HFFc6 (cell line): Measurements from ENCODE around the gene FAM171A2. TPM values are rescaled to one million over a fixed set of nuclear protein-coding genes. Genes with fewer than 3 reads are reported as not detected.

Experiments used
- DNase-seq: peaks from one replicate; pipeline ENCODE4 v3.0.0-alpha.2; 2018
- H3K27ac Mint-ChIP-seq: 2 replicates; pipeline ENCODE4 v1.8.0; 2020; ENCODE audit warnings: mild to moderate bottlenecking, mixed read lengths
- H3K27me3 Mint-ChIP-seq: 2 replicates; pipeline ENCODE4 v1.8.0; 2021; ENCODE audit warnings: mild to moderate bottlenecking, moderate library complexity, mixed read lengths; ENCODE audit not compliant: insufficient read depth
- H3K36me3 Mint-ChIP-seq: 2 replicates; pipeline ENCODE4 v1.8.0; 2021; ENCODE audit warnings: low read depth, mixed read lengths
- H3K4me1 Mint-ChIP-seq: 2 replicates; pipeline ENCODE4 v1.8.0; 2020; ENCODE audit warnings: low read depth, mixed read lengths
- H3K4me3 Mint-ChIP-seq: 2 replicates; pipeline ENCODE4 v1.8.0; 2020; ENCODE audit warnings: mild to moderate bottlenecking, moderate library complexity, mixed read lengths
- H3K9me3 Mint-ChIP-seq: 2 replicates; pipeline ENCODE4 v1.8.0; 2020; ENCODE audit warnings: mild to moderate bottlenecking, mixed read lengths
- total RNA-seq, 6 experiments: library from RNA; stranded (reverse); fragmentation: NEBNext Ultra II Directional; extraction: Animal tissue kit (Norgen Biotek cat#: 25700); gene quantifications; 2 replicates in 1 of 6; 3 replicates in 5 of 6; pipeline ENCODE4 v1.2.3, GENCODE V29; 2021
- TF ChIP-seq, protein P1 (sequence below): fragments of 200-600 bp; sonication (generic); IDR thresholded peaks from 2 replicates; pipeline ENCODE4 v1.5.0; 2021; ENCODE audit warnings: antibody characterized with exemption, mild to moderate bottlenecking

Gene FAM171A2
- total RNA-seq, 6 experiments from 2014 or later: 1.6 to 1.9 (median 1.8) TPM

GRCh38 chr17:44351961-44352827 lies 11.5 kb downstream of the FAM171A2 start:
- peaks cover 3% of the 10 kb centered on the region; the same call in 1 of the 2 replicates for H3K27me3 Mint-ChIP-seq
- peaks cover 4% of the 10 kb centered on the region; the same call in 1 of the 2 replicates for H3K36me3 Mint-ChIP-seq
- H3K4me3 Mint-ChIP-seq: no peak overlapping the region
- TF ChIP-seq, protein P1, sequence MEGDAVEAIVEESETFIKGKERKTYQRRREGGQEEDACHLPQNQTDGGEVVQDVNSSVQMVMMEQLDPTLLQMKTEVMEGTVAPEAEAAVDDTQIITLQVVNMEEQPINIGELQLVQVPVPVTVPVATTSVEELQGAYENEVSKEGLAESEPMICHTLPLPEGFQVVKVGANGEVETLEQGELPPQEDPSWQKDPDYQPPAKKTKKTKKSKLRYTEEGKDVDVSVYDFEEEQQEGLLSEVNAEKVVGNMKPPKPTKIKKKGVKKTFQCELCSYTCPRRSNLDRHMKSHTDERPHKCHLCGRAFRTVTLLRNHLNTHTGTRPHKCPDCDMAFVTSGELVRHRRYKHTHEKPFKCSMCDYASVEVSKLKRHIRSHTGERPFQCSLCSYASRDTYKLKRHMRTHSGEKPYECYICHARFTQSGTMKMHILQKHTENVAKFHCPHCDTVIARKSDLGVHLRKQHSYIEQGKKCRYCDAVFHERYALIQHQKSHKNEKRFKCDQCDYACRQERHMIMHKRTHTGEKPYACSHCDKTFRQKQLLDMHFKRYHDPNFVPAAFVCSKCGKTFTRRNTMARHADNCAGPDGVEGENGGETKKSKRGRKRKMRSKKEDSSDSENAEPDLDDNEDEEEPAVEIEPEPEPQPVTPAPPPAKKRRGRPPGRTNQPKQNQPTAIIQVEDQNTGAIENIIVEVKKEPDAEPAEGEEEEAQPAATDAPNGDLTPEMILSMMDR: no peak
- no peak overlapping the region for H3K27ac Mint-ChIP-seq
- no peaks in the 10 kb centered on the region for H3K9me3 Mint-ChIP-seq
- H3K4me1 Mint-ChIP-seq: peaks cover 12% of the 10 kb centered on the region
- no peak for DNase-seq

DNA sequence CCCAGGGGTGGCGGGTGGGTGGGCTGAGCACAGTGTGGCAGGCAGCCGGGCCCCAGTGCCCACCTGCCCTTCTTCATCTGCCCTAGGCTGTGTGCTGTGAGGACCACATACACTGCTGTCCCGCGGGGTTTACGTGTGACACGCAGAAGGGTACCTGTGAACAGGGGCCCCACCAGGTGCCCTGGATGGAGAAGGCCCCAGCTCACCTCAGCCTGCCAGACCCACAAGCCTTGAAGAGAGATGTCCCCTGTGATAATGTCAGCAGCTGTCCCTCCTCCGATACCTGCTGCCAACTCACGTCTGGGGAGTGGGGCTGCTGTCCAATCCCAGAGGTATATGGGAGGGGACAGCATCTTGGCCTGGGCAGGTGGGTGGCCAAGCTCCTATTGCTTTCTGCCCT lies 12.2 kb downstream of the FAM171A2 start:
- H3K27ac Mint-ChIP-seq: no peak overlapping the region
- no peaks in the 10 kb centered on the region for H3K9me3 Mint-ChIP-seq
- peaks cover 12% of the 10 kb centered on the region for H3K4me1 Mint-ChIP-seq
- no peak overlapping the region for H3K4me3 Mint-ChIP-seq
- peaks cover 3% of the 10 kb centered on the region; the same call in 1 of the 2 replicates for H3K27me3 Mint-ChIP-seq
- TF ChIP-seq, protein P1: no peak
- peaks cover 4% of the 10 kb centered on the region; the same call in 1 of the 2 replicates for H3K36me3 Mint-ChIP-seq
- no peak for DNase-seq

DNA sequence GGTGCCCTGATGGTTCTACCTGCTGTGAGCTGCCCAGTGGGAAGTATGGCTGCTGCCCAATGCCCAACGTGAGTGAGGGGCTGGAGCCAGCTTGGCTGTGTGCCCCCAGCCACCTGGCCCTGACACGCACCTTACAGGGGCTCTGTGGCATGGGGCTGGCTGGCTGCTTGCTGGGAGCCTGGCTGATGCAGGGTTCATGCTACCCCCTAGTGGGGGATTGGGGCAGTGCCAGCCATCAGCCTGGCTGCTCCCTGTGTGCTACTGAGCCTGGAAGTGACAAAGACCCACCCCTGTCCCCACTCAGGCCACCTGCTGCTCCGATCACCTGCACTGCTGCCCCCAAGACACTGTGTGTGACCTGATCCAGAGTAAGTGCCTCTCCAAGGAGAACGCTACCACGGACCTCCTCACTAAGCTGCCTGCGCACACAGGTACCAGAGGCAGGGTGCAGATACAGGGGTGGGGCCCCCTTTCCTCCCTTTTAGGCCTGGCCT lies 12.9 kb downstream of the FAM171A2 start:
- H3K27ac Mint-ChIP-seq: no peak overlapping the region
- DNase-seq: peak; percentile 32
- TF ChIP-seq, protein P1: peak; percentile 90

DNA sequence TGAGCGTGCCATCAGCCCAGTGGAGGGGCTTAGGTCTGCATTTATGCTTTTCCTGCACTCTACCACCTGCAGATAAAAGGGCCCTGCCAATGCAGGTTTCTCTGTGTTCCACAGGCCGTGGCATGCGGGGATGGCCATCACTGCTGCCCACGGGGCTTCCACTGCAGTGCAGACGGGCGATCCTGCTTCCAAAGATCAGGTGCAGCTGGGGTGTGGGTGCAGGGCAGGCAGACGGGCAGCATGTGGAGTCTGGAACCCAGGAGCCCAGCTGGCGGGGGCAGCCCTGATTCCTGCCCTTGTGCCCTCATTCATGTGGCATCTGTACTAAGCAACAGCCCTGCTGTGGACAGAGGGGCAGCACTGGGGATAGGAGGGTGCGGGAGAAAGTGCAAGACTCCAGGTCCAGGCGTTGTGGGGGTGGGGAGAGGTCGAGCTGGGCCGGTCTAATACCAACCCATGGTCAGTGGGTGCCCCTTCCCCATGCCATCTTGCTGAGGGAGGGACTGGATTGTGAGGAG lies 14.0 kb downstream of the FAM171A2 start:
- Mint-ChIP-seq H3K27me3 (peaks cover 2% of the 10 kb centered on the region), H3K4me3 (no peak overlapping the region), H3K9me3 (no peaks in the 10 kb centered on the region), H3K4me1 (peaks cover 27% of the 10 kb centered on the region), H3K27ac (no peak overlapping the region), H3K36me3 (peaks cover 8% of the 10 kb centered on the region; the same call in 1 of the 2 replicates)
- TF ChIP-seq, protein P1: no peak
- no peak for DNase-seq

More for the DNA sequence above, 12.9 kb downstream of the FAM171A2 start:
- peaks cover 3% of the 10 kb centered on the region; the same call in 1 of the 2 replicates for H3K27me3 Mint-ChIP-seq
- H3K9me3 Mint-ChIP-seq: no peaks in the 10 kb centered on the region
- peaks cover 19% of the 10 kb centered on the region for H3K4me1 Mint-ChIP-seq
- no peak overlapping the region for H3K4me3 Mint-ChIP-seq
- peaks cover 4% of the 10 kb centered on the region; the same call in 1 of the 2 replicates for H3K36me3 Mint-ChIP-seq

GRCh38 chr17:44348988-44349364 lies 14.7 kb downstream of the FAM171A2 start:
- TF ChIP-seq, protein P1: no peak
- Mint-ChIP-seq H3K27me3 (peaks cover 3% of the 10 kb centered on the region), H3K27ac (no peak overlapping the region), H3K36me3 (peaks cover 8% of the 10 kb centered on the region; the same call in 1 of the 2 replicates), H3K4me1 (peaks cover 28% of the 10 kb centered on the region), H3K4me3 (no peak overlapping the region), H3K9me3 (no peaks in the 10 kb centered on the region)
- DNase-seq: no peak
